H9 (cell line): ENCODE results near the gene MAD1L1. TPM values are rescaled to one million over a fixed set of nuclear protein-coding genes. Genes with fewer than 3 reads are reported as not detected.

ENCODE experiments used
- DNase-seq: peaks from one replicate; pipeline ENCODE4 v3.0.0-alpha.2; 2017
- H2AFZ ChIP-seq: one replicate; pipeline ENCODE4 v1.6.1; 2013; ENCODE audit warnings: mild to moderate bottlenecking, low read length, control low read depth, moderate library complexity
- H2AK5ac ChIP-seq: 2 replicates; pipeline ENCODE4 v1.6.1; 2013; ENCODE audit warnings: low read length, control low read depth, mixed read lengths; ENCODE audit not compliant: insufficient read length
- H2BK120ac ChIP-seq: one replicate; pipeline ENCODE4 v1.6.1; 2013; ENCODE audit warnings: low read depth, mild to moderate bottlenecking, low read length, control low read depth, inconsistent platforms; ENCODE audit not compliant: poor library complexity, severe bottlenecking
- H2BK12ac ChIP-seq: 2 replicates; pipeline ENCODE4 v1.6.1; 2013; ENCODE audit warnings: low read length, control low read depth, mixed read lengths, low read depth; ENCODE audit not compliant: insufficient read length
- H2BK15ac ChIP-seq: 2 replicates; pipeline ENCODE4 v1.6.1; 2013; ENCODE audit warnings: low read depth, low read length, control low read depth
- H2BK20ac ChIP-seq: one replicate; pipeline ENCODE4 v1.6.1; 2013; ENCODE audit warnings: low read depth, mild to moderate bottlenecking, low read length, control low read depth, inconsistent platforms; ENCODE audit not compliant: poor library complexity, severe bottlenecking
- H2BK5ac ChIP-seq: 2 replicates; pipeline ENCODE4 v1.6.1; 2013; ENCODE audit warnings: low read length, control low read depth, mixed read lengths; ENCODE audit not compliant: insufficient read length
- H3K14ac ChIP-seq: 2 replicates; pipeline ENCODE4 v1.6.1; 2013; ENCODE audit warnings: low read length, control low read depth; ENCODE audit not compliant: insufficient read depth
- H3K18ac ChIP-seq: 2 replicates; pipeline ENCODE4 v1.6.1; 2013; ENCODE audit warnings: low read depth, mild to moderate bottlenecking, mixed read lengths, low read length, control low read depth; ENCODE audit not compliant: insufficient read length
- H3K23ac ChIP-seq: 2 replicates; pipeline ENCODE4 v1.6.1; 2013; ENCODE audit warnings: low read length, control low read depth, mixed read lengths, low read depth; ENCODE audit not compliant: insufficient read length
- H3K23me2 ChIP-seq: 2 replicates; pipeline ENCODE4 v1.6.1; 2013; ENCODE audit warnings: low read depth, mild to moderate bottlenecking, mixed read lengths, low read length, control low read depth; ENCODE audit not compliant: insufficient read length, poor library complexity, severe bottlenecking
- H3K27ac ChIP-seq: 2 replicates; pipeline ENCODE4 v1.5.1; 2013; ENCODE audit warnings: low read length, control low read depth, mixed read lengths, low read depth; ENCODE audit not compliant: insufficient read length
- H3K27me3 ChIP-seq: 2 replicates; pipeline ENCODE4 v1.6.1; 2013; ENCODE audit warnings: low read length, control low read depth, inconsistent platforms; ENCODE audit not compliant: insufficient read depth
- H3K4ac ChIP-seq: 2 replicates; pipeline ENCODE4 v1.6.1; 2013; ENCODE audit warnings: low read depth, mild to moderate bottlenecking, control low read depth, inconsistent platforms, low read length, moderate library complexity
- H3K4me1 ChIP-seq: 2 replicates; pipeline ENCODE4 v1.6.1; 2013; ENCODE audit warnings: low read length, control low read depth, inconsistent platforms; ENCODE audit not compliant: insufficient read depth
- H3K4me2 ChIP-seq: 2 replicates; pipeline ENCODE4 v1.6.1; 2013; ENCODE audit warnings: low read length, control low read depth, mixed read lengths; ENCODE audit not compliant: insufficient read length, insufficient read depth
- H3K56ac ChIP-seq: 2 replicates; pipeline ENCODE4 v1.6.1; 2013; ENCODE audit warnings: low read depth, mild to moderate bottlenecking, mixed read lengths, low read length, control low read depth; ENCODE audit not compliant: insufficient read length
- H3K79me1 ChIP-seq: 2 replicates; pipeline ENCODE4 v1.6.1; 2013; ENCODE audit warnings: low read depth, mild to moderate bottlenecking, moderate library complexity, low read length, control low read depth, inconsistent platforms; ENCODE audit not compliant: insufficient read depth, poor library complexity, severe bottlenecking
- H3K79me2 ChIP-seq: 2 replicates; pipeline ENCODE4 v1.6.1; 2013; ENCODE audit warnings: low read length, control low read depth, inconsistent platforms; ENCODE audit not compliant: insufficient read depth
- H3K9ac ChIP-seq: 2 replicates; pipeline ENCODE4 v1.6.1; 2013; ENCODE audit warnings: low read length, control low read depth, mixed read lengths; ENCODE audit not compliant: insufficient read length; ENCODE audit errors: extremely low read depth
- H3K9me3 ChIP-seq: one replicate; pipeline ENCODE4 v1.6.1; 2013; ENCODE audit warnings: low read depth, low read length, inconsistent platforms; ENCODE audit not compliant: control insufficient read depth
- H3T11ph ChIP-seq: one replicate; pipeline ENCODE4 v1.6.1; 2013; ENCODE audit warnings: mild to moderate bottlenecking, low read length, control low read depth, inconsistent platforms
- H4K20me1 ChIP-seq: one replicate; pipeline ENCODE4 v1.6.1; 2013; ENCODE audit not compliant: control insufficient read depth, insufficient read length, insufficient read depth
- H4K5ac ChIP-seq: 2 replicates; pipeline ENCODE4 v1.6.1; 2013; ENCODE audit warnings: low read depth, mild to moderate bottlenecking, mixed read lengths, low read length, control low read depth; ENCODE audit not compliant: insufficient read length
- H4K8ac ChIP-seq: replicated peaks from 2 replicates; pipeline ENCODE4 v1.6.1; 2013; ENCODE audit warnings: low read length, control low read depth, mixed read lengths, low read depth; ENCODE audit not compliant: insufficient read length
- H4K91ac ChIP-seq: 2 replicates; pipeline ENCODE4 v1.6.1; 2013; ENCODE audit warnings: low read depth, mild to moderate bottlenecking, moderate library complexity, mixed read lengths, low read length, control low read depth; ENCODE audit not compliant: insufficient read length
- H3K27ac Mint-ChIP-seq, 3 experiments: 2 replicates in 2 of 3; 3 replicates in 1 of 3; pipeline ENCODE4 v1.8.0; 2020 to 2021; ENCODE audit warnings: mixed read lengths in 3 of 3, mild to moderate bottlenecking in 1 of 3, moderate library complexity in 1 of 3
- H3K27me3 Mint-ChIP-seq: 2 replicates; pipeline ENCODE4 v1.8.0; 2021; ENCODE audit warnings: low read depth, mild to moderate bottlenecking, moderate library complexity, mixed read lengths
- H3K36me3 Mint-ChIP-seq, 3 experiments: 2 replicates in 2 of 3; 3 replicates in 1 of 3; pipeline ENCODE4 v1.8.0; 2020 to 2021; ENCODE audit warnings: low read depth in 3 of 3, mixed read lengths in 3 of 3; ENCODE audit not compliant: insufficient read depth in 1 of 3
- H3K4me1 Mint-ChIP-seq, 2 experiments: 2 replicates each; pipeline ENCODE4 v1.8.0; 2020; ENCODE audit warnings: mixed read lengths in 2 of 2
- H3K4me3 Mint-ChIP-seq, 2 experiments: 2 replicates in 1 of 2; 3 replicates in 1 of 2; pipeline ENCODE4 v1.8.0; 2020 to 2021; ENCODE audit warnings: mild to moderate bottlenecking in 2 of 2, mixed read lengths in 2 of 2, moderate library complexity in 1 of 2
- H3K9me3 Mint-ChIP-seq, 2 experiments: 2 replicates in 1 of 2; 3 replicates in 1 of 2; pipeline ENCODE4 v1.8.0; 2020; ENCODE audit warnings: mild to moderate bottlenecking in 2 of 2, mixed read lengths in 2 of 2, moderate library complexity in 1 of 2
- CTCF ChIP-seq: fragments of 200-600 bp; sonication (generic); conservative IDR thresholded peaks from 3 replicates; pipeline ENCODE4 v1.8.0; 2021; ENCODE audit warnings: antibody characterized with exemption, mild to moderate bottlenecking
- WGBS: extraction: QIAGEN DNeasy Blood & Tissue Kit; methylation state at CpG from one replicate; pipeline ENCODE4 v1.1.7; 2013; ENCODE audit warnings: missing lambda C conversion rate, low lambda C conversion rate, mixed read lengths; ENCODE audit not compliant: insufficient read length; ENCODE audit errors: extremely low coverage; 5-methylcytosine and 5-hydroxymethylcytosine counted together
- total RNA-seq: library from RNA; stranded (reverse); gene quantifications from 2 replicates; pipeline ENCODE4 v1.2.1, GENCODE V29; 2021

The MAD1L1 gene
- total RNA-seq, 1 experiment from 2014 or later, result 39.0 TPM

- no CpG with 5 or more reads among the region's 13 CpGs for WGBS
Measured at GRCh38 chr7:1994931-1995330, 237.8 kb downstream of the MAD1L1 start.

More at GRCh38 chr7:1994931-1995330, 237.8 kb downstream of the MAD1L1 start:
- TF ChIP-seq CTCF, result no peak
- H4K91ac ChIP-seq, result no peak overlapping the region
- H3K18ac ChIP-seq, result no peak overlapping the region
- no peak overlapping the region for H3K9ac ChIP-seq
- Mint-ChIP-seq H3K9me3 (no peaks in the 10 kb centered on the region), H3K27ac (peak overlapping the region in 1 of 3 experiments; percentile 81; a peak in 1 of 7 replicates), H3K27me3 (no peaks in the 10 kb centered on the region; the same call in 1 of the 2 replicates), H3K36me3 (peaks cover 0 to 2% (median 0%) of the 10 kb centered on the region in 3 experiments; a peak in 1 of 7 replicates), H3K4me1 (peaks cover 9 to 18% of the 10 kb centered on the region in 2 experiments), H3K4me3 (no peak overlapping the region)
- no peak overlapping the region for H3K27ac ChIP-seq
- H4K20me1 ChIP-seq, result no peaks in the 10 kb centered on the region
- H3K4ac ChIP-seq, result no peak overlapping the region
- no peak overlapping the region for H2AFZ ChIP-seq
- no peak overlapping the region for H2BK12ac ChIP-seq
- no peak overlapping the region for H3K56ac ChIP-seq
- no peak overlapping the region for H2BK120ac ChIP-seq
- H3K14ac ChIP-seq, result no peak overlapping the region
- no peak overlapping the region for H4K8ac ChIP-seq
- no peaks in the 10 kb centered on the region for H3K79me1 ChIP-seq
- no peaks in the 10 kb centered on the region for H3K4me1 ChIP-seq
- no peak overlapping the region for H2BK20ac ChIP-seq
- H3K23ac ChIP-seq, result no peak overlapping the region
- H3K4me2 ChIP-seq, result no peak overlapping the region
- no peaks in the 10 kb centered on the region for H3K9me3 ChIP-seq
- H2AK5ac ChIP-seq, result no peak overlapping the region
- H3K79me2 ChIP-seq, result no peaks in the 10 kb centered on the region
- H3T11ph ChIP-seq, result no peak overlapping the region
- H2BK15ac ChIP-seq, result no peak overlapping the region
- DNase-seq, result no peak
- H2BK5ac ChIP-seq, result no peak overlapping the region
- H3K23me2 ChIP-seq, result no peaks in the 10 kb centered on the region
- H3K27me3 ChIP-seq, result no peaks in the 10 kb centered on the region
- no peak overlapping the region for H4K5ac ChIP-seq
